H1 (cell line): ENCODE results near the gene AGFG2. TPM values are rescaled to one million over a fixed set of nuclear protein-coding genes. Genes with fewer than 3 reads are reported as not detected.

Experiments
- CBX5 ChIP-seq: fragments of 300-800, 300-1000 bp; sonication (generic); IDR thresholded peaks from 2 replicates; pipeline ENCODE4 v1.7.1; 2016; ENCODE audit warnings: antibody characterized with exemption, low read length, low read depth
- CHD7 ChIP-seq: fragments of 300-600 bp; sonication (generic); IDR thresholded peaks from 2 replicates; pipeline ENCODE4 v1.7.1; 2012; ENCODE audit warnings: low read length, moderate library complexity, mild to moderate bottlenecking, inconsistent platforms; ENCODE audit not compliant: insufficient replicate concordance
- CTBP2 ChIP-seq: IDR thresholded peaks from 2 replicates; pipeline ENCODE4 v1.7.0; 2011; ENCODE audit warnings: borderline replicate concordance, mild to moderate bottlenecking, moderate library complexity, mixed read lengths, low read length; ENCODE audit not compliant: insufficient read depth, insufficient read length
- EP300 ChIP-seq, 2 experiments: IDR thresholded peaks; 1 replicate in 1 of 2; 2 replicates in 1 of 2; pipeline ENCODE4 v1.6.1; 2011 to 2012; ENCODE audit warnings: low read depth in 2 of 2, low read length in 2 of 2, mild to moderate bottlenecking in 2 of 2, borderline replicate concordance in 1 of 2, inconsistent platforms in 1 of 2, moderate library complexity in 1 of 2
- GTF2F1 ChIP-seq: IDR thresholded peaks from 2 replicates; pipeline ENCODE4 v1.6.1; 2012; ENCODE audit warnings: low read depth, low read length, improper control_type of control experiment, borderline replicate concordance
- HDAC2 ChIP-seq, 2 experiments: fragments of 300-600 bp in 1 of 2; sonication (generic) in 1 of 2; IDR thresholded peaks; 2 replicates each; pipeline ENCODE4 v1.6.1; 2011 to 2012; ENCODE audit warnings: low read depth in 2 of 2, low read length in 2 of 2, mild to moderate bottlenecking in 2 of 2, moderate library complexity in 2 of 2, borderline replicate concordance in 1 of 2, inconsistent platforms in 1 of 2
- RAD21 ChIP-seq, 2 experiments: IDR thresholded peaks in 1 of 2; conservative IDR thresholded peaks in 1 of 2; 2 replicates each; pipeline ENCODE4 v1.6.1; 2011; ENCODE audit warnings: low read depth in 2 of 2, low read length in 2 of 2, improper control_type of control experiment in 1 of 2, inconsistent platforms in 1 of 2, mild to moderate bottlenecking in 1 of 2, moderate library complexity in 1 of 2
- SIX5 ChIP-seq: IDR thresholded peaks from 2 replicates; pipeline ENCODE4 v1.6.1; 2011; ENCODE audit warnings: mild to moderate bottlenecking, low read depth, low read length
- YY1 ChIP-seq: IDR thresholded peaks from 2 replicates; pipeline ENCODE4 v1.6.1; 2011; ENCODE audit warnings: low read depth, mild to moderate bottlenecking, low read length
- polyA plus RNA-seq, 7 experiments: library from polyadenylated mRNA; depleted of rRNA in 3 of 7; stranded (reverse) in 5 of 7; unstranded in 2 of 7; fragments of >200 nt in 5 of 7; fragments of 200-250 nt in 2 of 7; gene quantifications; 1 replicate in 5 of 7; 2 replicates in 1 of 7; 4 replicates in 1 of 7; pipeline versions ENCODE4 v1.2.1 to v1.2.3, GENCODE V29; 2011 to 2013; ENCODE audit warnings: missing spikeins in 2 of 7, mixed read lengths in 2 of 7
- total RNA-seq: library from RNA; stranded (reverse); fragmentation: NEBNext Ultra II Directional; extraction: Animal tissue kit (Norgen Biotek cat#: 25700); gene quantifications from 2 replicates; pipeline ENCODE4 v1.2.1, GENCODE V29; 2021

The AGFG2 gene
- total and polyA plus RNA-seq, 2 of the 8 experiments (the other 6 are each of a cell fraction or from before 2014, with no cell fraction given), result 7.6 to 11.2 TPM

GRCh38 chr7:100544967-100545359, 6.0 kb downstream of the AGFG2 start (continued):
- TF ChIP-seq CHD7 (no peak), EP300 (IDR thresholded peaks at IDR 0.05; ENCODE audit: borderline replicate concordance in 1 of 2, low read depth in 2 of 2, low read length in 2 of 2) (no peak), HDAC2 (IDR thresholded peaks at IDR 0.05; ENCODE audit: borderline replicate concordance in 1 of 2, low read depth in 2 of 2, low read length in 2 of 2) (no peak), GTF2F1 (no peak), SIX5 (no peak), YY1 (no peak), CTBP2 (no peak), RAD21 (IDR thresholded peaks at IDR 0.05 in 1 of 2, conservative IDR thresholded peaks at IDR 0.05 in 1 of 2; ENCODE audit: low read depth in 2 of 2, low read length in 2 of 2) (no peak), CBX5 (no peak)
